Fibroblast of the aortic adventitia (primary cell): ENCODE data around the gene VAC14. TPM values are rescaled to one million over a fixed set of nuclear protein-coding genes. Genes with fewer than 3 reads are reported as not detected.

Experiments
- DNase-seq: peaks from one replicate; pipeline ENCODE4 v3.0.0-alpha.2; 2010; ENCODE audit warnings: low read depth
- H3K4me3 ChIP-seq: 2 replicates; pipeline ENCODE4 v1.5.1; 2011; ENCODE audit warnings: low read depth, mild to moderate bottlenecking, control low read depth, low read length, moderate library complexity
- CTCF ChIP-seq: IDR thresholded peaks from 2 replicates; pipeline ENCODE4 v1.5.1; 2011; ENCODE audit warnings: mild to moderate bottlenecking, low read length, control low read depth, inconsistent platforms; ENCODE audit not compliant: insufficient read depth
- total RNA-seq: library from RNA; depleted of rRNA; stranded (reverse); fragments of >200 nt; gene quantifications from 2 replicates; pipeline ENCODE4 v1.2.3, GENCODE V29; 2012; ENCODE audit warnings: low replicate concordance

VAC14 gene
- total RNA-seq, 1 donor: 29.7 TPM

- no peak for TF ChIP-seq CTCF
- no peak overlapping the region for H3K4me3 ChIP-seq
- DNase-seq: no peak
Measured at GRCh38 chr16:70678898-70679670, 121.9 kb downstream of the VAC14 start.

GRCh38 chr16:70678121-70678897, 122.6 kb downstream of the VAC14 start:
- H3K4me3 ChIP-seq: no peak overlapping the region
- no peak for DNase-seq
- no peak for TF ChIP-seq CTCF

GRCh38 chr16:70677499-70678120, 123.3 kb downstream of the VAC14 start:
- H3K4me3 ChIP-seq: no peak overlapping the region
- no peak for DNase-seq
- TF ChIP-seq CTCF: no peak

GRCh38 chr16:70676675-70677498, 124.1 kb downstream of the VAC14 start:
- TF ChIP-seq CTCF: no peak
- no peak for DNase-seq
- no peak overlapping the region for H3K4me3 ChIP-seq

- H3K4me3 ChIP-seq: no peak overlapping the region
- TF ChIP-seq CTCF: no peak
- DNase-seq: no peak
Measured at GRCh38 chr16:70675851-70676513, 125.0 kb downstream of the VAC14 start.
